Lower leg skin (tissue), 3 donors: ENCODE data around the gene ZSCAN22.

ENCODE experiments used
- POLR2A ChIP-seq, 2 donors: fragments of 450-650 bp; IDR thresholded peaks; one replicate each; pipeline ENCODE4 v1.6.1; 2016 to 2017; ENCODE audit warnings: antibody characterized with exemption in 2 of 2, mild to moderate bottlenecking in 1 of 2, moderate library complexity in 1 of 2
- TF ChIP-seq, protein P1 (sequence below), 3 donors: fragments of 450-650 bp; IDR thresholded peaks; one replicate each; pipeline ENCODE4 v1.5.1; 2016; ENCODE audit warnings: antibody characterized with exemption in 3 of 3, mild to moderate bottlenecking in 3 of 3, moderate library complexity in 2 of 3

DNA sequence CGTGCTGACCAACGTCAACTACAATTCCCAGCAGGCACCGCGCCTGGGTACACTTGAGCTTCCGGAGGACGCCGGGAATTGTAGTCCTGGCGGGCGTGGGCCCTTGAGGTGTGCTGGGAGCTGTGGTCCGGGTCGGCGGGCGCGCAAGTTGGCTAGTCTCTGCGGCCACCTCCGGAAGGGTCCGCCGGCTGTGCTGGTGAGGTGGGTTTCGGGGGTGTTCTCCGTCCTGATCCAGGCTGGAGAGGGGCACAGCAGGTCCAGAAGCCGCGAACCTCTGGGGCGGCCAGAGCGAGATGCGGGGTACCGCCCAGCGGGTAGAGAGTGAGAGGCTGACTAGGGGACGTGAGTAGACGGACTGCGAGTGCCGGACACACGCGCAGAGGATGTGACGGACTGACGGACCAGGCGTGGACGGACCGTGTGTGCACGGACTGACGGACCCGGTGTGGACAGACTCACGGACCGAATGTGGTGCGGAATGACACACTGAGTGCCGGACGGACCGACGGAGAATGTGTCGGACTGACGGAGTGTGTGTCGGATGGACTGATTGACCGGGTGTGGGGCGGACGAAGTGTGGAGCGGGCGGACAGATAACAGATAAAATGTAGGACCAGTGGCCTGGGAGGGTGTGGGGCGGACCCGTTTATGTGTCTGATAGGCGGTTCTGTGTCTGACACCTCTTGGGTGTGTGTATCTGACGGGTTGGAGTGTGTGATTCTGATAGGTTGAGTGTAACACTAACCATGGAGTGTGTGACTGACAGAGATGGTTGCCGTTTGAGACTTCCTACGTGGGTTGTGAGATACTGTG is at the start of gene ZSCAN22:
- TF ChIP-seq, protein P1, sequence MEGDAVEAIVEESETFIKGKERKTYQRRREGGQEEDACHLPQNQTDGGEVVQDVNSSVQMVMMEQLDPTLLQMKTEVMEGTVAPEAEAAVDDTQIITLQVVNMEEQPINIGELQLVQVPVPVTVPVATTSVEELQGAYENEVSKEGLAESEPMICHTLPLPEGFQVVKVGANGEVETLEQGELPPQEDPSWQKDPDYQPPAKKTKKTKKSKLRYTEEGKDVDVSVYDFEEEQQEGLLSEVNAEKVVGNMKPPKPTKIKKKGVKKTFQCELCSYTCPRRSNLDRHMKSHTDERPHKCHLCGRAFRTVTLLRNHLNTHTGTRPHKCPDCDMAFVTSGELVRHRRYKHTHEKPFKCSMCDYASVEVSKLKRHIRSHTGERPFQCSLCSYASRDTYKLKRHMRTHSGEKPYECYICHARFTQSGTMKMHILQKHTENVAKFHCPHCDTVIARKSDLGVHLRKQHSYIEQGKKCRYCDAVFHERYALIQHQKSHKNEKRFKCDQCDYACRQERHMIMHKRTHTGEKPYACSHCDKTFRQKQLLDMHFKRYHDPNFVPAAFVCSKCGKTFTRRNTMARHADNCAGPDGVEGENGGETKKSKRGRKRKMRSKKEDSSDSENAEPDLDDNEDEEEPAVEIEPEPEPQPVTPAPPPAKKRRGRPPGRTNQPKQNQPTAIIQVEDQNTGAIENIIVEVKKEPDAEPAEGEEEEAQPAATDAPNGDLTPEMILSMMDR (IDR thresholded peaks at IDR 0.05) = peak in 1 of 3 donors; percentile 7
- no peak for TF ChIP-seq POLR2A (IDR thresholded peaks at IDR 0.05)
